Prostate gland (tissue), 2 donors: ENCODE results near the gene ARHGEF4.

Source experiments
- POLR2A ChIP-seq: fragments of 450-650 bp; IDR thresholded peaks from one replicate; pipeline ENCODE4 v1.6.1; 2016; ENCODE audit warnings: antibody characterized with exemption, mild to moderate bottlenecking
- TF ChIP-seq, protein P1 (sequence below), 4 experiments: fragments of 200-600 bp in 2 of 4; fragments of 450-650 bp in 2 of 4; sonication (generic) in 2 of 4; IDR thresholded peaks; 1 replicate in 3 of 4; 2 replicates in 1 of 4; pipeline ENCODE4 v1.5.1; 2016 to 2019; ENCODE audit warnings: antibody characterized with exemption in 4 of 4, mild to moderate bottlenecking in 2 of 4, moderate library complexity in 2 of 4

DNA sequence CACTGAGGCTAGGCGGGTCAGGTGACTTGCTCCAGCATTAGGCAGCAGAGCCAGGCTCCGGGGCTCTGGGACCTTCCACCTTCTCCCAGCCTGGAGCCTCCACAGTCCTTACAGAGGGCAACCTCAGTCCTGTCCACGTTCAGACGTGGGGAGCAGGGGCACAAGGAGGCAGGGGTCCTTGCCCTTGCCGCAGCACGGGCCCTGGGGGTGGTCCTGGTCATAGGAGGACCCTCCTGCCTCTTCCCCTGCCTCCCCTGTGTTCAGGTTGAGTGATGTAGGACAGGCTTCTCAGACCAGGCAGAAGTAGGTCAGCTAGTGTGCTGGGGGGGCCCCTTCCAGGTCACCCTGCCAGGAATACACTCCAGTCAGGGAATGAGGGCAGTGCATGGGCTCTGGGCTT, 5.4 kb upstream of the ARHGEF4 start:
- TF ChIP-seq, protein P1, sequence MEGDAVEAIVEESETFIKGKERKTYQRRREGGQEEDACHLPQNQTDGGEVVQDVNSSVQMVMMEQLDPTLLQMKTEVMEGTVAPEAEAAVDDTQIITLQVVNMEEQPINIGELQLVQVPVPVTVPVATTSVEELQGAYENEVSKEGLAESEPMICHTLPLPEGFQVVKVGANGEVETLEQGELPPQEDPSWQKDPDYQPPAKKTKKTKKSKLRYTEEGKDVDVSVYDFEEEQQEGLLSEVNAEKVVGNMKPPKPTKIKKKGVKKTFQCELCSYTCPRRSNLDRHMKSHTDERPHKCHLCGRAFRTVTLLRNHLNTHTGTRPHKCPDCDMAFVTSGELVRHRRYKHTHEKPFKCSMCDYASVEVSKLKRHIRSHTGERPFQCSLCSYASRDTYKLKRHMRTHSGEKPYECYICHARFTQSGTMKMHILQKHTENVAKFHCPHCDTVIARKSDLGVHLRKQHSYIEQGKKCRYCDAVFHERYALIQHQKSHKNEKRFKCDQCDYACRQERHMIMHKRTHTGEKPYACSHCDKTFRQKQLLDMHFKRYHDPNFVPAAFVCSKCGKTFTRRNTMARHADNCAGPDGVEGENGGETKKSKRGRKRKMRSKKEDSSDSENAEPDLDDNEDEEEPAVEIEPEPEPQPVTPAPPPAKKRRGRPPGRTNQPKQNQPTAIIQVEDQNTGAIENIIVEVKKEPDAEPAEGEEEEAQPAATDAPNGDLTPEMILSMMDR (IDR thresholded peaks at IDR 0.05), result no peak
- no peak for TF ChIP-seq POLR2A
